Stimulated activated naive CD8-positive, alpha-beta T cell treated with anti-CD3 and anti-CD28 coated beads, Interleukin-15, Interleukin-2, amounts not matched to agents 100 U/mL and 50 U/mL, for 24 hours (primary cell): ENCODE results near the gene EBF3.

Experiments
- ATAC-seq: fragments of 150-1000 bp; cut with Tn5 transposase; one replicate; pipeline ENCODE4 v1.10.0; 2021
- DNase-seq: peaks from one replicate; pipeline ENCODE4 v3.0.0; 2021

EBF3 gene

DNA sequence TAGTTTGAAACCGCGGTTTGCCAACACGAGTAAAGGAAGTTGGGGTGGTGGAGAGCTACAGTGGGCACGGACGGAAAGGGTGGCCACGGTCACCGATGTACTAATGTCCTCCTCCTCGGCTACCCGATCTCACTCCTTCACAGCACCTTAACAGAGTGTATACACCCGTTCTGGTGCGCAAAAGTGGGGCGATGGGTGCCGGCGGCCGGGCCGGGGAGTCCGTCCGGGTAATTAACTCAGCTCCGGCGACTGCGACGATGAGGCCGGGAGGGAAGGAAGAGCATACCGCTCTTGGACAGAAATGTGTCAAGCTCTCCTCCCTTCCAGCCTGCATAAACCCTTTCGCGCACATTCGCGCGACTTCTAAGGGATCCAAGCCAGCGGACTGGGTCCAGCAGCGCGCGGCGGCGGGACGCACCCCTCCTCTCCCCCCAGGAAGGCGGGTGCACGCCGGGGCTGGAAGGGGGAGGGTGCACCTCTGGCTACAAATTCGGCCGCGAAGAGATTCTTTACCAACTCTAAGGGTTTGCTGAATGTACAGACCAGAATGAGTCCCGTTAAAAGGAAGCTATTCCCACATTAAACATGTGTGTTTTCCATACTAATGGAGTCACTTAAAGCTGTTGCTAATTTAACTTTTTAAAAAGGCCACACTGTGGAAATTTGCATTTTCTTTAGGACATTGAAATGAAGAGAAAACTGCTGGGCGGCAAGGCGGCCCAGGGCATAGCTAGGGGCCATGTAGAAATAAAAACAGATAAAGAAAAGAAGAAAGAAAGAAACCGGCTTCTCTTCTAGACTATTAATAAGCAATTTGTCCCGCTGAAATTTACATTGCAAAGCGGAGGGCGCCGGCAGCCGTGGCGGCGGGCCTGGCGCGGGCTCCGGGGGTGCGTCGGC is 6.6 kb upstream of the EBF3 start:
- no peak for DNase-seq
- no peak for ATAC-seq

DNA sequence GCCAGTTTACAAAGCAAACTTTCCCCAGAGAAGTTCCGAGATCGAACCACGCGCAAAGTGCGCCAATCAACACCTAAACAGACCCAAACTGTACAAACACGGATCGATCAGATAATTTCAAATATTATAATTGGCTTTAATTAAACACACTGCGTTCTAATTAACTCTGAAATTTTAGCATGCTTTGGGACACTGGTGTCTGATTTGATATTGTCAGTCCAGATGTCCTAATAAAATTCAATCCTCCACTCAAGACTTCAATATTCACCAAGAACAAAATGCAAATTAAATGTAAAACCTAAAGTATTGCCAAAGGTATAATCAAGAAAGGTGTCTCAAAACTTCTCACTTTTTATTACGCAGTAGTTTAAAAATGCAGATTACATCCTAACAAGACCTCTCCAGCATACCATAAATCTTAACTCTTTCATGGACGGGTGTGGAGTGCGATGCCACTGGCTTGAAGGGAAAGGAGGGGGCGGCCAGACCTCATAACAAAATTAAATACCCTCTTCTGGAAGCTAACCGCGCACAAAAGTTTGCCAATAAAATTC is 5.9 kb upstream of the EBF3 start:
- no peak for DNase-seq
- no peak for ATAC-seq

DNA sequence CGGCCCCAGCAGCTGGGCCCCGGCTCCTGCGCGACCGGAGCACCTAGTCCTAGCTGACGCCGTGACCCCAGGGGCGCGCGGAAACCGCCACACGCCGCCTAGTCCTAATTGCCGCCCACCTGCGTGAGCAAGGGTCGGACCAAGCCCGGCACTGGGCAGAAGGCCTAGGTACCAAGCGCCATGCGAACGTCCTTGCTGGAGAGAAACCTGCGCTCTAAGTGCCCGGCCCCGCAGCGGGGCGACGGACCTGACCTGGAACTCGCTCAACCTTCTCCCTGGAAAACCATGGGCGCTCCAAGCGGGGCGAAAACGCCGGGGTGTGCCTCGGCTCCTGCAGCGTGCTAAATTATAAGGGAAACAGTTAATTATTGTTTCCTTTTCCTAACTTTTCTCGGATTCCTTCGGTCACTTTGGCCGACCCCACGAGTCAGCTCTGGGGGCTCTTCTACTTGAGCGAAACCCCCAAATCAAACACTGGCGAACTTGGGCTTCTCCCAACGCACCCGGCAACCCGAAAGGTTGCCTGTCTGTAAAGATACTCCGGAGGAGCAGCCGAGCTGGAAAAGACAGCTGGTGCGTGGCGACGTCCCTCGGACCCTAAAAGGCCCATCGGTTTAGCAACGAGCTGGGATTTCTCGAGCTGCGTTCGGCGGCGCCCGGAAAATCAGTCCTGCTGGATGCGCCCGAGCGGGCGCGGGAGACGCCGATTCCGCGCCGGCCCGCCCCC is 5.3 kb upstream of the EBF3 start:
- DNase-seq (no peak), ATAC-seq (no peak)

DNA sequence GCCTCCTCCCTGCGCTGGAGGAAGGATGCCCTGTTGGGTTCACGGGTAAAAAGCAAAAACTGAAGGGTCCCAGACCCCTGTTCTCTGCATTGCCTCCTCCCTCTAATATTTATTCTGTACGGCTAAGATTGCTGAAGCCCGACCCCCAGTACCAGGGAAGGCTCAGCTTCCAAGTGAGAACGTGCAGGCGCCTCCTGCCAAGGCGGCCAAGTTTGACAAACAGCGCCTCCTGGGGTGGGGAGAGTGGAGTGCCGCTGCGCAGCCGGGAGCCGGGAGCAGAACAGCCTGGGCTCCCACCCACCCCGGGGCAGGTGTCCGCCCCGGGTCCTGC is 4.7 kb upstream of the EBF3 start:
- no peak for ATAC-seq
- peak; percentile 69 for DNase-seq

DNA sequence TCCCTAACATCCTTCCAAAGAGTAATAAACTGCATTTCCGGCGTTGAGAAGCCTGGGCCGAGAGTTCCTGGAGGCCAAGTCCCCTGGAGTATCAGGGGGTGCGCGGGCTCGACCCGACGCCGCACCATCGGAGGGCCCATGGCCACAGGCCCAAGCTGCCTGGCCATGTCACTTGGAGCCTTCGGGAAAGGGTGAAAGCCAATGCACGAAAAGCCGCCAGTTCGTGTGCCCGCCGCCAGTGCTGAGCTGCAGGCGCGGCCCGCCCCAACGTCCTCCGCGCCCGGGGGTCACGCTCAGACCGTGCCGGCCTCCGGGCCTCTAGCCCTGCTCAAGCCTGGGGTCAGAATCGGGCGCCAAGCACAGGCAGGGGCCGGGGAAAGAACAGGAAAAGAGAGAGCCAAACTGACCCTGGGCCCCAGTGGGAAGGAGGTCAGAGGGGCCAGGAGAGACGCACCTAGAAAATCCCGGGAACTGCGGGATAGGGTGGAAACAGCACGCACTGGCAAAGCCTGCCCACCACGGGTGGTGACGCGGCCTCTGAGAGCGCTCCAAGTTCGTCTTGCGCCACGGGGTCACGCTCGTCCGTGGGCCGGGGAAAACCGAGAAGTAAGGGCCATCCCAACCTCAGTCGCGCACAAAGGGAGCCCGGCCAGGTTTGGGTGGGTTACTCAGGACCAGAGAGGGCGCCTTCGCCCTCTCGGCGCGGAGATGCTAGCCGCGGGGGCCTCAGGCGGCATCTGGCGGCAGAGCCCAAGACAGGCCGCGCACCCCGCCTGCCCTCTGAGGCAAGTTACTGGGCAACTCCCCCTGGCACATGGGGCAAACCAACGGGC is 4.2 kb upstream of the EBF3 start:
- ATAC-seq (no peak), DNase-seq (no peak)

DNA sequence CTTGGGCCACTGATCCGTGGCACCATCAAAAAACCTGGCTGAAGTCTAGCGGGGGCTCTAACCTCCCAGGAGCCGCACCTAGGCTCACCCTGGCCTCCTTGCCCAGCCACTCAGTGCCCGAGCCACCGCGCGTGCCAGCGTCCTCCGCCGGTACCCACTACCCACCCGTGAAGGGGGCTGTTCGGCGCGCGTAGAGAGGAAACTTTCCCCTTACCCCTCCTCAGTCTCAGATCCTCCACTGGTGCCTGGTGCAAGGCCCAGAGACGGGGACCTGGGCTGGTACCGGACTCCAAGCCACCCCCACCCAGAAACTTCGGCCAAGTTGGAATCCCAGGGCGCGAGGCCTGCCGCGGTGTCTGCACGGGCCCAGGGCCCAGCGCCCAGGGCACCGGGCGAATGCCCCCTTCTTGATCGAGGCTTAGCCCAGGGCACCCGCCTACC is 3.5 kb upstream of the EBF3 start:
- ATAC-seq = no peak
- DNase-seq = no peak

DNA sequence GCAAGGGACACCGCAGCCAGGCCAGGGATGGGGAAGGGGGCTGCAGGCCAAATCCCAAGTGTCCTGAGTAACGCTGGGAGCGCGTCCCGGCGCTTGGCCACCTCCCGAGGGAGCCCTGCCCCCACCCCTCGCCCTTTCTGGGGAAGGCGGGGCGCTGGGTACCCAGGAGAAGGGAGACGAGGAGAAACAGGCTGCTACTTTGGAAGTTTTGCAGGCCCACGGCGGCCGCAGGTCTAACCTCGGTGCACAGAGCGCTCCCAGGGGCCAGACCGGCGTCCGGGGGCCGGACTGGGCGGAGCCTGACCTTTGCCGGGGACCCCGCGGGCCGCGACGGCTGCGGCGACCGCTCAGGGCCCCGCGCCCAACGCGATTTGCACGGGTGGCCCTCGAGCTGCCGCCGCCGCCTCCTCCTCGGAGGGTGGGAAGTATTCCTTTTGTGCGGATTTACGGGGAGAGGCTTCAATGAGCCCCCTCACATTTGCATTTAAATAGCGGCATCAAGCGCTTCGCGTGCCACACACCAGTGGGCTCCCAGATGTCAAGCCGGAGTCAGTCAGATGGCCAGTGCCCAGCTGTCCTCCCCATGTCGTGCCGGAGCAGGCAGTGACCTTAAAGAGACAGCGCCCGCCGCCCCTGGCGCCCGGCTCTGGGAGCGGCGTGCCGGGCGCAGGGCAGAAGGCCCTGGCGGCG is 3.0 kb upstream of the EBF3 start:
- DNase-seq = no peak
- no peak for ATAC-seq

DNA sequence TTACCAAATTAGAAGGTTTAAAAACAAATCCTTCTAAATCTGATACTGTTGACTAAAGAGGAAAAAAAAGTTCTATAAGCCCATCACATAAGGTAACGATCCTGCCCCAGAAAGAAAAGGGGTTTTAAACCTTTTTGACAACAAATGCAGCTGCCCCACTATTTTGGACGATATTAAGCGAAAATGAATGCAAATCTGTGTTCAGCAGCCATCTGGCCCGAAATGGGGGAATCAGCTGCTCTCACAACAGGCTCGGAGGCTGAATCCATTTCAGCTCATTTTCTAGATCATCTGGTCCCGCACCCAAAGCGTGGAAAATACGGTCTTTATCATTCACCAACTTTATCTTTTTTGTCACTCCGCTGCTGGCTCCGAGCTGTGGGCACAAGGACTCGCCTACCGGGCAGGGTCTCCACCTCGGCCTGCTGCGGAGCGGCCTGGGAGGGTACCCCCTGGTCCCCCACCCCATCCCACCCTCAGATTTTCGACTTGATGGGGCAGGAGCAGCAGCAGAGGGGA is 2.4 kb upstream of the EBF3 start:
- DNase-seq (no peak), ATAC-seq (no peak)

DNA sequence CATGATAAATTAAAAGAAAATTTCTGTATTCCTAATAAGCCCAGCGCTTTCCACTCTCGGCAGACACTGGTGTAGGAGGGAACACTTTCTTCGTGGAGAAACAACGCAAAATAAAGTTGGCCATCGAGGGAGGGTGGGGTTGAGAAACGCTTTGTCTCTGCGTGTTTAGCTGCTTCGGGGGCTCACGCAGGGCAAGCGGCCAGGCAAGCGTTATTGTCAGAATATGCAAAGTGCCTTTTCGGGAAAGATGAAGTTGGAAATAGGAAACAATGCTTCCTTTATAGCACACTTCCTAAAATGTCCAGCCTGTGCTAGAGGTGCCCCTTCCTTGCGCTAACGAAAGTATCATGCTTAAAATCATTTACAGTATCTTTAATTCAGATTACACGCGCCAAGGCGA is 1.9 kb upstream of the EBF3 start:
- DNase-seq (no peak), ATAC-seq (no peak)

DNA sequence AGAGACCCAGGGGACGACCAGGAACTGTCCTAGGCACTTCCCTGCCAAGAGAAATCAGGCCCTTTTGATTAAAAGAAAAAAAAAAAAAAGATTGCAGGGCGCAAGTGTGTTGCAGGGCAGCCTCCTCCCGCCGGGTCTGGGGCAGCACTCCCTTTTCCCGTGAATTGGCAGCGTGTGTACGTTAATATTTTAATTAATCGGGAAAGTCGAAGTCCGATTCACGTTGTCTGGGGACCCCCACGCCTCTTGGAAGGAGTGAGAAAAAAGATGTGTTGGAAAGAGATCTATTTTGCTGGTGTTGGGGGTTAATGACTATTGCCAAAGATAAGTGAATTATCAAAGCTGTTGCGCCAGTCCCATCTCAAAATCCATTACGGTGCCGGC is 1.3 kb upstream of the EBF3 start:
- no peak for ATAC-seq

DNA sequence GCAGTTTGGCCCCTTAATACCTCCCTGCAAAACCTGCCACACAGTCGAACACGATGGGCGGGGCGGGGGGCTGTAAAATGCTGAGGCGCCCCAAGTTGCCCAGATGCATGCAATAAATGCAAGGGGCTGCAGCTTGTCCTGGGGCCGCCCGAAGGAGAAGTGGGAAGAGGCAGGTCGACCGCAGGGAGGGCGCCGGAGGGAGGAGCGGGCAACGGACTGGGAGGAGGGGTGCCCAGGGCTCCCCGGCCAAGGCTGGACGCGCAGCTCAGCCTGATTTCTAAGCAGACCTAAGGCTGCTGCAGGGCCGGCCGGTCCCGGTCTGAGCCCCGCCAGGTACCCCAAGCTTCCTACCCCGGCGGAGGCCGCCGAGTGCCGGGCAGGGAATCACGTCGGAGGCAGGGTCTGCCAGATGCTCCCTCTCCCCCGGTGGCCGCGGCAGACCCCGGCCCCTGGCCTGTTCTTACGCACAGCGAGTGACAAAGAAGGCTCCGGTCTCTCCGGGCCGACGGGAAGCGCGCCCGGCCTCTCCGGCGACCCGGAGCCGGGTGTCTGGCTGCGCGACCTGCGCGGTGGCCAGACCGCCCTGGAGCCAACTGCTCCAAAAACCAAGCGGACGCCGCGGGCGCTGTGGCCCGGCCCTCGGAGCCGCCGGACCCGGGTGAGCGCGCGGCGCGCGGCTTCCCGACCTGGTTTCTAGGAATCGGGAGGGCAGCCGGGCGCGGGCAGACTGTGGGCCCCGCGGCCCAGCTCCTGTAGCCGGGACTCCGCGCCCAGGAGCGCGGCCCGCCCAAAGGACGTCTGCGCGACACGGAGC is 744 bp upstream of the EBF3 start:
- ATAC-seq = no peak
- DNase-seq = no peak

More for the DNA sequence above, 1.3 kb upstream of the EBF3 start:
- DNase-seq = no peak

DNA sequence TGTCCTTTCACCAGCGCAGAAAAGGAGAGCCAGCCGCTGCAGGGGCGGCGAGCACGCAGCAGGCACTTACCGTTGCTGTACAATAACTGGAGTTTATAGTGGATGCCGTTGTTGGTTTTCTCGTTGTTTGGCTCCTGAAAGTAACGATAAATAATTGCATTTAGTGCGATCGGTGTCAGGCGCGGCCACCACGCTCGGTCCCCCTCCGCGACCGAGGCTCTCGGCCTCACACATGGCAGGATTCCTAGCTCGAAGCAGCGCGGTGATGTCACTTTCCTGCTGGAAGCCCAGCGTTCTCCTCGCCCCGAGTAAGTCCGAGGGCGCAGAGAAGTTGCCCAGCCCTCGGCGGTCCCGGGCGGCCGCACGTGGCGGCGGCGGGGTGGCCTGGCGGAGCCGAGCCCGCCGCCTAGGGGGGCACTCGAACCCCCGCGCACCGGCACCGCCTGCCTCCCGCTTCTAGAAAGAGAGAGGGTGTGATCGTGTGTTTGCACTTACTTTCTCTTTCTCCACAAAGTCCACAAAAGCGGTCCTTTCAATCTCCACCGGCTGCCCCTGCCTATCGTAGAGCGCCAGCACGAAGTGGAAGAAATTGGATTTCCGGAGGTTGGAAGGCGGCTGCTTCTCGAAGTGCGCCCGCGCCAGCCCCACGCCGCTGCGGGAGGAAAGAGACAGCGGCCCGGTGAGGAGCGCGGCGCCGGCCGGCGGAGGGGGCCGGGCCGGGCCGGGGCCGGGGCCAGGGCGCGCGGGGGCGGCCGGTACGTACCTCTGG is 1.0 kb downstream of the EBF3 start:
- no peak for DNase-seq
- no peak for ATAC-seq

DNA sequence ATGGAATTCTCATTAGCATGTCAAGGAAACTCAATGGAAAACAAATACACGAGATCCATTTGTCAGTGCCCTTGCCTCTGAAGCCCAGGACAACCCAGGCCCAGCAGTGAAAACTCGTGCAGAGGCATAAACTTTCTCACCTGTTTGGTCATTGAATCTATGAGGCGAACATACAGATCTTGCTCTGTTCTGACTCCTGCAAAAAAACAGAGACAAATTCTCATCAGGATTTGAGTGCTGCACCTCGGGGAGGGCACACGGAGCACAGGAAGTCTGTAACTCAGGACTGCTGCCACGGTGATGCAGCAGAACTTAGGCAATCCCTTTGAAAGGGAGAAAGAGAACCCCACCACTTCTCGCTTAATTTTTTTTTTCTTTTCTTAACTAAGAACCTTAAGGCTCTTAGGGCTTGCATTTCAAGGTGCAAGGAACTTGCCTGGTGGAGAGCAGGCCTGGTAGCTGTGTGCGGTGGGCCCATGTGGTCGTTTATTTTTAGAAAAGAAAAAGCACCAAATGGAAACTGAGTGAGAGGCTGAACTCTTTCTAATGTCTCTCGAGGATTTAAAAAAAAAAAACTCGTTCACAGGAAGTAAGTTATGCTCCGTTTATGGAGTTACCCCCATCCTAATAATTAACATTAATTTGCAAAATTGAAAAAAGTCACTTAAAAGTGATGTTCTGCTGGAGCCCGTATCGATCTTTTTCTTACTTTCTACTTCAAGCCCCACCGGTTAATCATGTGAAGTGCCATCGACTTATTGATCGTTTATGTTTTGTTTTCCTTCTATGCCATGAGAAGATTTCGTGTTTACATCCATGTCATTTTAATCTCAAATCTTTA is 1.8 kb downstream of the EBF3 start:
- DNase-seq (no peak), ATAC-seq (no peak)

DNA sequence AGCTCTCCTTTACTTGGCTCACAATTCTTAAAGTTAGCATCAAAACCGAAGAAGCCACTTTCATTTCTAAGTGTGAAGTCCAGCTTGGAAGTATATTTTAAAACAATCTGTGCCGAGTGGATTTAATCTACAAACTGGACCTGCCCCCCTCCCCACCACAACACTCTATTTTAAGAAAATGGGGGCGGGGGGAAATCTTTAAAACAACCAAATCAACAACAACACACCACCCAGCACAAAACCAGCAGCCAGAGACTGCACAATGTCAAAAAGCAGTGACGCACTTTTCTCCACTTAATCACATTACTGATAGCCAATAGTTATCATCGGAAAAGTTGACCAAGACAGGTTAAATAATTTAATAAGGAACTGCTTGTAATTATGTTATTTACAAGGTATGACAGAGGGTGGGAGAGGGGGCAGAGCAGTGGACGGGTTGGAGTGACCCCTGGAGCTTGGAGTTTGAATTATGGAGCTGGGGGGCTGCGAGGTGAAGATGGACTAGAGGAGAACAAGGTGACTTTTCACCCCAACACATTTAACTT is 2.8 kb downstream of the EBF3 start:
- DNase-seq (no peak), ATAC-seq (no peak)

DNA sequence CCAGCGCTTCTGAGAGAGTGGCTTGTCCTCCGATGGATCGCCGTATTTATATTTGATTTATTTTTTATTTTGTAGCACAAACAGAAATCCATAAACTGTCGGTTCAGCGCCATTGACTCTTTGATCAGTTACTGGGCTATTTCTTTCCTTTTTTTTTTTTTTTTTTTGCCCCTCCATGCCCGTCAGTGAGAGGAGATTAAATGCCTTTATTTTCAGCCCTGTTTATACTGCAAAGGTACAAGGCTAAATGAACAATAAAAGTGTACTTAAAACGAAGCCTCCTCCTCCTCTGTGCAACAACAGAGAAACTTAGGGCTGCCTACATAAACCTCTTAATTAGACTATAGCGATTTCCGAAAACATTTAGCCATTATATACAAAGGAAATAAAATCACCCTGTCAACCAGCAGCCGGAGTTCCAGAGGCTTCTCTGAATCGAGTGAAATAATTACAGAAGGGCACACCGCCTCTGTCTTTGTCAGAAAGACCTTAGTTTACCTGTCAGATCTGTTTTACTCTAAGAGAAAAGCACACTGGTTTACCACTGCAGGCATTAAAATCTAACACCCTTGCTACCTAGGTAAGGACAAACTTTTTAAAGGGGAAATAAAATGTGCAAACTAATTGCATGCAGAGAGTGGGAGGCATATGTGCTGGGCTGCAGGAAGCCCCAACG is 3.5 kb downstream of the EBF3 start:
- DNase-seq (no peak), ATAC-seq (no peak)

DNA sequence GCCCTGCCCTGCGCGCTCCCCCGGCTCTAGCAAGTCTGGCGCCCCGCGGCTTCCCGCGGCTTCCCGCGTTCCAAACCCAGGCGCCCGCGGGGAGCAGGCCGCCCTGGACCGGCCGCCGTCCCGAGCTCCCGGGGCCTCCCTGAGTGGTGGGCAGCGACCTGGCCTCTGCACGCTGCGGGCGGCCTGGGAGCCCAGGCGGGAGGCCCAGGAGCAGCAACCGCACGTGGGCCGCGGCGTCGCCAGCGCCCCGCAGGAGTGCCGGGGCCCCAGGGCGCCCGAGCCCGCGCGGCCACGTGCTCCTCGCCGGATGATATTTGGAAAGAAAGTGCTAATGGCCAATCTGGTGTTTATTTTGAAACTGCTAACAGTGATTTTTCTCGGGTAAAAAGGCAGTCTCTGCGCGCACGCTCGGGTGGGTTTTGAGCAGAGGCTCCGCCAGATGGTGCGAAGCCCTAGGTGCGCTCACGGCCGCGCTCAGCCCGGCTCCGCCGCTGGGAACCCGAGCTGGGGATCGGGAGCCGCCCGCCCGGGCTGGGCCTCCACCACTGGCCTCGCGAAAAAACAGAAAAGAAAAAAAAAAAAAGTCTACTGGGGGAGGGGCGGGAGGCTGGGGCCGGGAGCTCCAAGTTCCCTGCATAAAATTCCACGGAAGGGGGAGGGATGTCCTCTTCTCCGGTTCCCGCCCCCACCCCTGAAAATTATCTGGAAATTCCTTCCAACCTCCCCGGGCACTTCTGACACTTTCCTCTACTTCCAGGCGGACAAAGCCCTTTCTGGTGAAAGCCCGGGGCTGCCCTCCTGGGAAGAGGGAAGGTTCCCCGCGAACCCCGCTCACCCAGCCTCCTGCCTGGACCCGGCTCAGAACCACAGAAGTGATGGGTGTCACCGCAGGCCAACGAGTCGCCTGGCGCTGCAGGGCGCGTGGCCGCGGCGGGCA is 4.3 kb downstream of the EBF3 start:
- DNase-seq (no peak), ATAC-seq (no peak)
